Skeletal muscle satellite cell (primary cell): ENCODE data around the gene CR1L. TPM values are rescaled to one million over a fixed set of nuclear protein-coding genes. Genes with fewer than 3 reads are reported as not detected.

Source experiments
- small RNA-seq: library from RNA; depleted of rRNA; stranded (forward); fragments of <200 nt; gene quantifications from one replicate; pipeline ENCODE3, GENCODE V24; 2012

The CR1L gene

Small RNAs within 50 kb of the gene (small RNA-seq; reads per million reads assigned to genes)
- not detected for gene RNA5SP534
